K562 (cell line): ENCODE data around the gene OR51B2.

Source experiments
- CTCF ChIP-seq, 3 experiments: IDR thresholded peaks in 2 of 3; conservative IDR thresholded peaks in 1 of 3; 2 replicates each; pipeline ENCODE4 v1.5.1; 2011 to 2012; ENCODE audit warnings: low read length in 3 of 3, mild to moderate bottlenecking in 3 of 3, control low read depth in 2 of 3, improper control_type of control experiment in 1 of 3, inconsistent platforms in 1 of 3, low read depth in 1 of 3, mixed read lengths in 1 of 3, moderate library complexity in 1 of 3; ENCODE audit not compliant: insufficient read depth in 2 of 3
- ELK1 ChIP-seq: sonication (generic); formaldehyde crosslinking; IDR thresholded peaks from 2 replicates; pipeline ENCODE4 v1.8.1; 2022; ENCODE audit warnings: missing genetic modification reagents
- GABPA ChIP-seq: fragments of 200-800 bp; sonication (Bioruptor generic); conservative IDR thresholded peaks from 2 replicates; pipeline ENCODE4 v1.6.1; 2016; ENCODE audit warnings: low read depth, missing genetic modification characterization, missing compliant biosample characterization
- KLF10 ChIP-seq: fragments of 250-450 bp; sonication (Bioruptor Pico); IDR thresholded peaks from 2 replicates; pipeline ENCODE4 v1.6.1; 2021; ENCODE audit warnings: matching md5 sums
- RAD21 ChIP-seq, 2 experiments: fragments of 250-450 bp in 1 of 2; fragments of 450-650 bp in 1 of 2; sonication (Bioruptor Pico) in 1 of 2; formaldehyde crosslinking in 1 of 2; IDR thresholded peaks in 1 of 2; conservative IDR thresholded peaks in 1 of 2; 2 replicates each; pipeline versions ENCODE4 v1.4.0 to v1.8.0; 2020 to 2022; ENCODE audit warnings: mild to moderate bottlenecking in 2 of 2, moderate library complexity in 1 of 2
- ZNF274 ChIP-seq: IDR thresholded peaks from 2 replicates; pipeline ENCODE4 v1.6.1; 2011; ENCODE audit warnings: low read depth, mild to moderate bottlenecking, low read length, moderate library complexity, borderline replicate concordance
- ZZZ3 ChIP-seq: fragments of 450-650 bp; IDR thresholded peaks from 2 replicates; pipeline ENCODE4 v1.6.1; 2016; ENCODE audit warnings: antibody characterized with exemption, mild to moderate bottlenecking, moderate library complexity

- TF ChIP-seq ZZZ3, result no peak
- no peak for TF ChIP-seq CTCF (IDR thresholded peaks at IDR 0.05 in 2 of 3, conservative IDR thresholded peaks at IDR 0.05 in 1 of 3; ENCODE audit: insufficient read depth in 2 of 3, low read depth in 1 of 3, low read length in 3 of 3)
- no peak for TF ChIP-seq GABPA
- no peak for TF ChIP-seq ZNF274
- no peak for TF ChIP-seq KLF10 (CRISPR knock-in tag)
- no peak for TF ChIP-seq ELK1
- no peak for TF ChIP-seq RAD21 (CRISPR knock-in tag; conservative IDR thresholded peaks at IDR 0.05 in 1 of 2, IDR thresholded peaks at IDR 0.05 in 1 of 2)
Measured at GRCh38 chr11:5289696-5290095, 34.4 kb downstream of the OR51B2 start.
